NT2/D1 (cell line): Measurements from ENCODE around the gene TOMM20L.

Source experiments
- DNase-seq: peaks from one replicate; pipeline ENCODE4 v3.0.0-alpha.2; 2011; ENCODE audit warnings: low read depth, low spot score
- H3K27me3 ChIP-seq: 2 replicates; pipeline ENCODE4 v1.6.0; 2011; ENCODE audit warnings: mild to moderate bottlenecking; ENCODE audit not compliant: insufficient read length, insufficient read depth
- H3K36me3 ChIP-seq: 2 replicates; pipeline ENCODE4 v1.6.1; 2011; ENCODE audit warnings: mild to moderate bottlenecking, low read length, mixed read lengths; ENCODE audit not compliant: insufficient read depth, insufficient read length
- H3K4me1 ChIP-seq: 2 replicates; pipeline ENCODE4 v1.5.1; 2011; ENCODE audit not compliant: insufficient read depth, insufficient read length
- H3K4me3 ChIP-seq: 2 replicates; pipeline ENCODE4 v1.5.1; 2011; ENCODE audit warnings: low read depth; ENCODE audit not compliant: insufficient read length
- H3K9ac ChIP-seq: 2 replicates; pipeline ENCODE4 v1.6.0; 2011; ENCODE audit warnings: low read depth; ENCODE audit not compliant: insufficient read length
- H3K9me3 ChIP-seq: 2 replicates; pipeline ENCODE4 v1.5.1; 2011; ENCODE audit warnings: mild to moderate bottlenecking, low read length; ENCODE audit not compliant: insufficient read depth
- SUZ12 ChIP-seq: IDR thresholded peaks from 2 replicates; pipeline ENCODE4 v1.6.1; 2011; ENCODE audit not compliant: insufficient read length, insufficient read depth; ENCODE audit errors: extremely low read depth
- YY1 ChIP-seq: IDR thresholded peaks from 2 replicates; pipeline ENCODE4 v1.6.1; 2011; ENCODE audit not compliant: insufficient read length, insufficient read depth
- ZNF274 ChIP-seq: IDR thresholded peaks from 2 replicates; pipeline ENCODE4 v1.6.1; 2011; ENCODE audit warnings: mild to moderate bottlenecking, low read depth, low read length

The TOMM20L gene

DNA sequence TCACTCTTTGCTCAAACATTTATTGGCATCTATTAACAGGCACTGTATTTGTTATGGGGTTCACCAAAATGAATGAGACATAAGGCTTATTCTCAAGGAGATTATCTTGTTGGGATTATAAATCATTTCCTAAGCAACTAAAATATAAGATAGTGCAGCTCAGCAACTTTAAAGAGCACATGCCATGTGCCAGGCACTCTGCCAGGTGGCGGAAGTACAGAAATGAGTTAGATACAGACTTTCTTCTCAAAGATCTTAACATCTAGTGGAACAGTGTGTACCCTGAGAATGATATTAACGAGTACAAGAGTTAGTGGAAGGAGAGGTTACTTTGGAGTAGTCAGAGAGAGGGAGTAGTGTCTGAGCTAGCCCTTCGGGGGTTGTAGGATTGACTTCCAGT is 28.4 kb upstream of the TOMM20L start:
- Histone ChIP-seq H3K4me1 (no peaks in the 10 kb centered on the region), H3K9me3 (no peaks in the 10 kb centered on the region), H3K27me3 (no peaks in the 10 kb centered on the region), H3K36me3 (peaks cover 25% of the 10 kb centered on the region), H3K9ac (no peak overlapping the region), H3K4me3 (no peak overlapping the region)
- DNase-seq = no peak
- TF ChIP-seq SUZ12 (no peak), YY1 (no peak), ZNF274 (no peak)

- TF ChIP-seq ZNF274 (no peak), YY1 (no peak), SUZ12 (no peak)
- H3K4me3 ChIP-seq = no peak overlapping the region
- H3K27me3 ChIP-seq = no peaks in the 10 kb centered on the region
- H3K9me3 ChIP-seq = no peaks in the 10 kb centered on the region
- peaks cover 30% of the 10 kb centered on the region for H3K36me3 ChIP-seq
- DNase-seq = no peak
- no peaks in the 10 kb centered on the region for H3K4me1 ChIP-seq
- no peak overlapping the region for H3K9ac ChIP-seq
Measured at GRCh38 chr14:58368956-58369355, 26.8 kb upstream of the TOMM20L start.

- Histone ChIP-seq H3K4me3 (no peak overlapping the region), H3K36me3 (peaks cover 9% of the 10 kb centered on the region), H3K4me1 (no peaks in the 10 kb centered on the region), H3K9ac (no peak overlapping the region), H3K27me3 (no peaks in the 10 kb centered on the region), H3K9me3 (no peaks in the 10 kb centered on the region)
- no peak for DNase-seq
- TF ChIP-seq YY1 = no peak
- TF ChIP-seq ZNF274 = no peak
- TF ChIP-seq SUZ12 = no peak
Measured at GRCh38 chr14:58376791-58377190, 18.9 kb upstream of the TOMM20L start.

DNA sequence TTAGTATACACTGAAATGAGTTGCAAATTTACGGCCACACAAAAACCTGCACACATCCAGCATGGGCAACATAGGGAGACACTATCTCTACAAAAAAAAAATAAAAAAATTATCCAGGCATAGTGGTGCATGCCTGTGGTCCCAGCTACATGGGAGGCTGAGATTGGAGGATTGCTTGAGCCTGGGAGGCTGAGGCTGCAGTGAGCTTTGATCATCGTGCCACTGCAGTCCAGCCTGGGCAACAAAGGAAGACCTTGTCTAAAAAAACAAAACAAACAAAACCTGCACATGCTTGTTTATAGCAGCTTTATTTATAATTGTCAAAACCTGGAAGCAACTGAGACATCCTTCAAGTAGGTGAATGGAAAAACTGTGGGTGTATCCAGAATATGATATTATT is 4.9 kb upstream of the TOMM20L start:
- Histone ChIP-seq H3K4me1 (no peaks in the 10 kb centered on the region), H3K36me3 (no peaks in the 10 kb centered on the region), H3K9ac (no peak overlapping the region), H3K4me3 (no peak overlapping the region), H3K27me3 (peaks cover 6% of the 10 kb centered on the region), H3K9me3 (no peaks in the 10 kb centered on the region)
- TF ChIP-seq YY1 = no peak
- no peak for TF ChIP-seq ZNF274
- TF ChIP-seq SUZ12 = no peak
- DNase-seq = no peak

- Histone ChIP-seq H3K4me1 (peaks cover 2% of the 10 kb centered on the region), H3K9ac (peak overlapping the region; percentile 79), H3K4me3 (peak overlapping the region; percentile 51), H3K9me3 (no peaks in the 10 kb centered on the region), H3K27me3 (peaks cover 12% of the 10 kb centered on the region), H3K36me3 (no peaks in the 10 kb centered on the region)
- no peak for DNase-seq
- TF ChIP-seq SUZ12 (no peak), YY1 (no peak), ZNF274 (no peak)
Measured at GRCh38 chr14:58395562-58395811, 243 bp upstream of the TOMM20L start.

DNA sequence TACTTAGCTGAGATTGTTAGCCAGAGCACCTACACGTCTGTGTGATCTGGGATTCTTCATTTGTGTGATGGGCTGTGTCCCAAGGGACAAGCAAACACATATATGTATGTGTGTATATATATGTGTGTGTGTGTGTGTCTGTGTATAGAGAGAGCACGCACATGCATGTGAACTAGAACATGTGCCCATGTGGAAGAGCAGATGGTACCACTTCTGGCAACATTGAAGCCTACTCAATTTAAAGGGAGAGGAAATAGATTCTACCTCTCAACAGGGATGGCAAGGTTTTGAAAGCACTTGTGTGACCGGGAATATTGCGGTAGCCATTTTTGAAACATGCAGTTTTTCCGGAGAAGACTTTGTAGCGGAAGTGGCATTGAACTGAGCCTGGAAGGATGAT is 1.4 kb downstream of the TOMM20L start:
- no peak for DNase-seq
- Histone ChIP-seq H3K36me3 (no peaks in the 10 kb centered on the region), H3K9me3 (no peaks in the 10 kb centered on the region), H3K4me1 (peaks cover 2% of the 10 kb centered on the region), H3K4me3 (no peak overlapping the region), H3K27me3 (peaks cover 12% of the 10 kb centered on the region), H3K9ac (no peak overlapping the region)
- TF ChIP-seq YY1 (no peak), SUZ12 (no peak), ZNF274 (no peak)

DNA sequence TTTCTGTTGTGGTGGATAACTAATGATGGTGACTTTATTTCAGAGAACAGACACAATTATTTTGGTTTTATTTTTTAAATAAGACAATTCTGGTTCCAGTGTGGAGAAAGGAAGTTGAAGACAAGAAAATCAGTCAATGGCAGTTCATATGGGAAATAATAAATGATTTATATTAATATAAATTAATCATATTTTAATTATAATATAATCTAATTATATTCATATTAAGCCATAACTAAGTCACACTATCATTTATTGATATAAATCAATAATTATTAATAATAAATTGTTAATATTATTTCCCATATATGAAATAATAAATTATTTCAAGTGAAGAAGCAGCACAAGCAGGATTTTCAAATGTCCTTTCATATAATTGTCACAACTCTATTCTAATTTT is 2.8 kb downstream of the TOMM20L start:
- no peaks in the 10 kb centered on the region for H3K9me3 ChIP-seq
- no peak for TF ChIP-seq ZNF274
- no peak for TF ChIP-seq SUZ12
- TF ChIP-seq YY1 = no peak
- H3K9ac ChIP-seq = no peak overlapping the region
- H3K36me3 ChIP-seq = no peaks in the 10 kb centered on the region
- H3K4me1 ChIP-seq = peaks cover 2% of the 10 kb centered on the region
- no peak overlapping the region for H3K4me3 ChIP-seq
- H3K27me3 ChIP-seq = peaks cover 12% of the 10 kb centered on the region
- no peak for DNase-seq

- H3K9ac ChIP-seq = no peak overlapping the region
- H3K9me3 ChIP-seq = no peaks in the 10 kb centered on the region
- H3K27me3 ChIP-seq = peaks cover 12% of the 10 kb centered on the region
- H3K4me1 ChIP-seq = peaks cover 2% of the 10 kb centered on the region
- no peaks in the 10 kb centered on the region for H3K36me3 ChIP-seq
- TF ChIP-seq SUZ12 (no peak), ZNF274 (no peak), YY1 (no peak)
- DNase-seq = no peak
- no peak overlapping the region for H3K4me3 ChIP-seq
Measured at GRCh38 chr14:58398895-58399294, 3.2 kb downstream of the TOMM20L start.
